ENCODE measurements around the gene EMID1.

DNA sequence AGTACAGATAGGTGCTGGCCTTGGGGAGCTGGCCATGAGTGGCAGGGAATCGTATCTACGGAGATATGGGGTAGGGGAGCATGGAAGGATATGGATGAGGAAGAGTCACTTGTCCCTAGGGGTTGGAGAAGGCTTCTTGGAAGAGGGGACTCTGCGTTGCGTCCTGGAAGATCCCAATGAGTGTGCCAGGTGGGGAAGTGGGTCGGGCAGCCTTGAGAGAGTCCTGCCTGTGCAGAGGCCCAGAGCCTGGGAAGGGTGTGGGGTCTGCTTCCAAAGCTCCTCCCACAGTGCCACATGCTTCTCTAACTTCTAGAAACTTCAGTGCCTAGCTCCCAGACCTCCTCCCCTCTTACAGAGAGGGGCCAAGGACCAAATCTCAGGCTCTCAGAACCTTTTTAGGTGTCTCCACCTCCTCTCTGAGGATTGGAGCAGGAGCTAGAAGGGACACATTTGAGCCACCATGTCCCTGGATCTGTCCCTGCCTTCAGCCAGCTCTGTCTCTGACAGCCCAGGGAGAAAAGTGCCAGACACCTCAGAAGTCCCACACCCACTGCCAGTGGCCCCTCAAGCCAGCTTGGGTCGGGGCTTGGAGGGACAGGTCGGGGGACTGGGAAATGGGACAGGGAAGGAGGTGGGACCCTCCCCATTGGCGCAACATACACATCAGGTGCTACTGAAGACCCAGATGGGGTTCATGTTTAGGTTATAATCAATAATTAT lies 51.1 kb downstream of the EMID1 start:
- TF ChIP-seq EP300 (IDR thresholded peaks at IDR 0.05; ENCODE audit: borderline replicate concordance in 1 of 2, low read depth in 1 of 2, low read length in 1 of 2) = no peak
- TF ChIP-seq TEAD4 (IDR thresholded peaks at IDR 0.05; ENCODE audit: borderline replicate concordance, insufficient read depth) = no peak
- TF ChIP-seq, protein P1, sequence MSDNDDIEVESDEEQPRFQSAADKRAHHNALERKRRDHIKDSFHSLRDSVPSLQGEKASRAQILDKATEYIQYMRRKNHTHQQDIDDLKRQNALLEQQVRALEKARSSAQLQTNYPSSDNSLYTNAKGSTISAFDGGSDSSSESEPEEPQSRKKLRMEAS (IDR thresholded peaks at IDR 0.05; ENCODE audit: low read depth) = no peak
- no peak for TF ChIP-seq POLR2AphosphoS5 (IDR thresholded peaks at IDR 0.05; ENCODE audit: low read depth, low read length)
- TF ChIP-seq, protein P2, sequence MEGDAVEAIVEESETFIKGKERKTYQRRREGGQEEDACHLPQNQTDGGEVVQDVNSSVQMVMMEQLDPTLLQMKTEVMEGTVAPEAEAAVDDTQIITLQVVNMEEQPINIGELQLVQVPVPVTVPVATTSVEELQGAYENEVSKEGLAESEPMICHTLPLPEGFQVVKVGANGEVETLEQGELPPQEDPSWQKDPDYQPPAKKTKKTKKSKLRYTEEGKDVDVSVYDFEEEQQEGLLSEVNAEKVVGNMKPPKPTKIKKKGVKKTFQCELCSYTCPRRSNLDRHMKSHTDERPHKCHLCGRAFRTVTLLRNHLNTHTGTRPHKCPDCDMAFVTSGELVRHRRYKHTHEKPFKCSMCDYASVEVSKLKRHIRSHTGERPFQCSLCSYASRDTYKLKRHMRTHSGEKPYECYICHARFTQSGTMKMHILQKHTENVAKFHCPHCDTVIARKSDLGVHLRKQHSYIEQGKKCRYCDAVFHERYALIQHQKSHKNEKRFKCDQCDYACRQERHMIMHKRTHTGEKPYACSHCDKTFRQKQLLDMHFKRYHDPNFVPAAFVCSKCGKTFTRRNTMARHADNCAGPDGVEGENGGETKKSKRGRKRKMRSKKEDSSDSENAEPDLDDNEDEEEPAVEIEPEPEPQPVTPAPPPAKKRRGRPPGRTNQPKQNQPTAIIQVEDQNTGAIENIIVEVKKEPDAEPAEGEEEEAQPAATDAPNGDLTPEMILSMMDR (IDR thresholded peaks at IDR 0.05) = no peak
- TF ChIP-seq RAD21 (IDR thresholded peaks at IDR 0.05; ENCODE audit: low read length) = no peak
- no peak for TF ChIP-seq ELF1 (IDR thresholded peaks at IDR 0.05)
- TF ChIP-seq, protein P3, sequence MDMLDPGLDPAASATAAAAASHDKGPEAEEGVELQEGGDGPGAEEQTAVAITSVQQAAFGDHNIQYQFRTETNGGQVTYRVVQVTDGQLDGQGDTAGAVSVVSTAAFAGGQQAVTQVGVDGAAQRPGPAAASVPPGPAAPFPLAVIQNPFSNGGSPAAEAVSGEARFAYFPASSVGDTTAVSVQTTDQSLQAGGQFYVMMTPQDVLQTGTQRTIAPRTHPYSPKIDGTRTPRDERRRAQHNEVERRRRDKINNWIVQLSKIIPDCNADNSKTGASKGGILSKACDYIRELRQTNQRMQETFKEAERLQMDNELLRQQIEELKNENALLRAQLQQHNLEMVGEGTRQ (IDR thresholded peaks at IDR 0.05; ENCODE audit: borderline replicate concordance, low read depth, low read length) = no peak
- TF ChIP-seq RFX5 (IDR thresholded peaks at IDR 0.05; ENCODE audit: low read length) = no peak
- no peak for TF ChIP-seq NFIC (IDR thresholded peaks at IDR 0.05; ENCODE audit: borderline replicate concordance)
